ENCODE measurements around the gene FXYD6.
A peak's percentile ranks its signal among the peaks of the same experiment; 100 is the strongest.

The FXYD6 gene

DNA sequence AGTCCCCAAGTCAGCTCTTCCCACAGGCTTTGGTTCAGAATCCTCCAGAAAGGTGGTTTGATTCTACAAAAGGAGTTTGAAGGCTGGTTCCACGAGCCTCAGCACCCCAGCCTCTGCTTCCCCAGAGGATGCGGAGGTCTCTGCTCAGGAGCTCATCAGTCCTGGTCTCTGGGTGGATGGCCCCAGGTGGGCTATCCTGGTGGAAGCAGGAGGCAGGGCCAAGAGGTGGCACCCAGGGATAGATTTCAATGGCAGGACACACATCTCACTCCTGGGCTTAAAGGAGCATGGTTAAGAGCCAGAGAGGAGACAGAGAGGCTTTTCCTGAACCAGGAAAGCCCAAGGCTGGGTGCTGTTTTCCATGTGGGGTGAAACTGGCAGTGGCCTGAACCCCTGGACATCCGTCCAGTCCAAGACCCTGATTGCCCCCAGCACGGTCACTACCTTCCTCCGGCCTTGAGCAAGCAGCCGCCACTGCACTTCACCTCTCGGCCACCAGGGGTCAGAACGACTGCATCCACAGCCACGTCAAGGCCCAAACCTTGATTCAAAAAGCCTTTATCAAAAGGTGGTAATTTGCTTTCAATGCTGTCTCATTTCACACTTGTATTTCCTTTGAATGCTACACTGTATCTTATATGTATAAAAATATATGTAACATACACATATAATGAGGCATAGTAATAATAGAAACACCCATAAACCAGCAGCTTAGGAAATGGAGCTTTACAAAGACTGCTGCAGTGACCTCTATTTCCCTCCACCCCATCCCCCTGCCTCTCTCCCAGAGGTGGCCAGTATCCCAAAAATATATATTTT, 32.6 kb downstream of the FXYD6 start:
- Mint-ChIP-seq H3K4me3 (no peak overlapping the region), H3K27me3 (ENCODE audit: low read depth) (peaks cover 5% of the 10 kb centered on the region), H3K9me3 (no peaks in the 10 kb centered on the region), H3K4me1 (ENCODE audit: low read depth) (no peaks in the 10 kb centered on the region), H3K27ac (no peak overlapping the region), H3K36me3 (ENCODE audit: low read depth) (no peaks in the 10 kb centered on the region)
- peak; percentile 61 for DNase-seq (ENCODE audit: low spot score)

DNA sequence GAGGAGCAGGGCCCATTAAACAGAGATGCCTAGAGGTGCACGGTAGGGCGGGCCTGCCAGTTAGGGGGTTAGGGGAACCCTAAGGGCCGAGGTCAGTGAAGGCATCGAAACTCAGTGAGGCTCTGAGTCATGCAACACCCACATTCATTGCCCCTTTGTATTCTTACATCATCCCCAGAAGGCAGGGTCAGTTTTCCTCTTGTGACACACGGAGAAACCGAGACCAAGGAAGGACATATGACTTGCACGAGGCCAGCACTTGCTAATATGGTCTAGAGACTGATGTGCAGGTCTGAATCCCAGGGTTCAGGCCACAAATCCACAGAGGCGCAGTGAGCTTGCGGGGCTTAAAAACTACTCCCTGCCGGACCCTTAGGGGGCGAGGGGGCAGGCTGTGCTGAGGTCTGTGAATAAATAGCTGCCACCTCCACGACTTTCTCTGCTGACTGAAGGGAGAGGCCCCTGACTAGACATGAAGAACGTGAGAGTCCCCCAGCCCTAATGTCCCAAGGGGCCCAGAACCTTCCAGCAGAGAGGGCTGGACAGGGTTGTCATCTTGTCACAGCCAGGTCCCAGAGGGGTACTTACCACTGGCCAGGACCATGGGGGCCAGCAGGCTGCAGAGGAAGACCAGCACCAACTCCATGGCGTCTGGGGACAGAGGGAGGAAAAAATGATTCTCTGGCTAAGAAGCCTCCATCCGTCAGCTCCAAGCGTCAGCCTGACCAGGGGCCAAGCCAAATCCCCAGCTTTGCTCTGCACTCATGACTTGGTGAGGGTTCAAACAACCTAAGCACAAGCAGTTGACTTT, 34.1 kb downstream of the FXYD6 start:
- Mint-ChIP-seq H3K27ac (no peak overlapping the region), H3K36me3 (ENCODE audit: low read depth) (no peaks in the 10 kb centered on the region), H3K4me3 (no peak overlapping the region), H3K4me1 (ENCODE audit: low read depth) (no peaks in the 10 kb centered on the region), H3K9me3 (no peaks in the 10 kb centered on the region), H3K27me3 (ENCODE audit: low read depth) (peaks cover 14% of the 10 kb centered on the region)
- DNase-seq (ENCODE audit: low spot score) = no peak

DNA sequence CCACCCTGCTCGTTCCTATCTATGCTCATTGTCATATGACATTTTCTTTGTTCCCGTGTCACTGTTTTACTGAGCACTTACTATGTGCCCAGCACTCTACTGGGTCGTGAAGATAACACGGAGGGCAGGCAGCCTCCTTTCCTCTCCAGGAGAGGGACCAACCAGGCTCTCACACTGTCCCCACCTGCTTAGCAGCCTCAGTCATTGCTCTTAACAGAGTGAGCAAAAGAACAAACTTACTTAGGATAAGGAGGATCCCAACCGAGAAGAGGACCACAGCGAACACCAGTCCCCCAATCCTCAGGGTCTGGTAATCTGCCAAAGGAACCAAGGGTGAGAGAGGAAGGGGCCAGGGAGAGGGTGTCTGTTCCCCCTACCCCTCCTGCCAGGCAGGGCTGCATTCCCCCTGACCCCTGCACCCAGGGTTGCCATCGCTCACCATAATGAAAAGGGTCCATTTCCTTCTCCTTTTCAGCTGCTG, 34.9 kb downstream of the FXYD6 start:
- peaks cover 13% of the 10 kb centered on the region for H3K27me3 Mint-ChIP-seq (ENCODE audit: low read depth)
- no peak overlapping the region for H3K4me3 Mint-ChIP-seq
- H3K27ac Mint-ChIP-seq = no peak overlapping the region
- H3K9me3 Mint-ChIP-seq = no peaks in the 10 kb centered on the region
- H3K4me1 Mint-ChIP-seq (ENCODE audit: low read depth) = no peaks in the 10 kb centered on the region
- no peaks in the 10 kb centered on the region for H3K36me3 Mint-ChIP-seq (ENCODE audit: low read depth)
- DNase-seq (ENCODE audit: low spot score) = no peak

DNA sequence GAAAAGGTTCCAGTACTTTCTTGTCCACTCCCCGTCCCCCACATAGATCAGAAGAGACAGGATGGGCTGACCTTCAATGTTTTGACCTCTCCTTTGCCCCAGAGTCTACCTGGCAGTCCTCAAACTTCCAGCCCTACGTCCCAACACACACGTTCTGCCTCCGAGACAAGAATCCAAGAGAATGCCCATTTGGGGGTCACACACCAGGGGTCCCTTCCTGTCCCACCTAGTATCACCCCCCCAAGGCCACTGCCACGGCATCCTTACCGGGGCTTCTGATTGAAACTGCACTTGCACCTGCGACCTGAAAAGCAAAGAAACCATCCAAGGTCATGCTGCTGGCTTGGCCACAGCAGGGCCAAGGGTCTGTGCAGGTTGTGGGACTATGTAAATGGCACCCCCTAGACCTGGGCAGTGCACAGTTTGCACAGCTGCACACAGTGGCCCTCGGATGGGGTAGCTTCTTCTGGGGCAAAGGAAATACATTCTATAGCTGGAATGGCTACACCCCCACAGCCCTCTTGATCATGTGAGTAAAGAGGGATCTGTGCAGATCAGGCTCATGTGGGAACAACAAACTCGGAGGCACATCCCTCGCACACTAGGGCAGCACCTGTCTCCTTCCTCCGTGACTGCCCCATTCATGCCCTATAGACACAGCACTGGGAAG, 35.4 kb downstream of the FXYD6 start:
- H3K36me3 Mint-ChIP-seq (ENCODE audit: low read depth) = no peaks in the 10 kb centered on the region
- no peaks in the 10 kb centered on the region for H3K4me1 Mint-ChIP-seq (ENCODE audit: low read depth)
- H3K9me3 Mint-ChIP-seq = no peaks in the 10 kb centered on the region
- no peak overlapping the region for H3K4me3 Mint-ChIP-seq
- H3K27me3 Mint-ChIP-seq (ENCODE audit: low read depth) = peaks cover 14% of the 10 kb centered on the region
- no peak for DNase-seq (ENCODE audit: low spot score)
- no peak overlapping the region for H3K27ac Mint-ChIP-seq

DNA sequence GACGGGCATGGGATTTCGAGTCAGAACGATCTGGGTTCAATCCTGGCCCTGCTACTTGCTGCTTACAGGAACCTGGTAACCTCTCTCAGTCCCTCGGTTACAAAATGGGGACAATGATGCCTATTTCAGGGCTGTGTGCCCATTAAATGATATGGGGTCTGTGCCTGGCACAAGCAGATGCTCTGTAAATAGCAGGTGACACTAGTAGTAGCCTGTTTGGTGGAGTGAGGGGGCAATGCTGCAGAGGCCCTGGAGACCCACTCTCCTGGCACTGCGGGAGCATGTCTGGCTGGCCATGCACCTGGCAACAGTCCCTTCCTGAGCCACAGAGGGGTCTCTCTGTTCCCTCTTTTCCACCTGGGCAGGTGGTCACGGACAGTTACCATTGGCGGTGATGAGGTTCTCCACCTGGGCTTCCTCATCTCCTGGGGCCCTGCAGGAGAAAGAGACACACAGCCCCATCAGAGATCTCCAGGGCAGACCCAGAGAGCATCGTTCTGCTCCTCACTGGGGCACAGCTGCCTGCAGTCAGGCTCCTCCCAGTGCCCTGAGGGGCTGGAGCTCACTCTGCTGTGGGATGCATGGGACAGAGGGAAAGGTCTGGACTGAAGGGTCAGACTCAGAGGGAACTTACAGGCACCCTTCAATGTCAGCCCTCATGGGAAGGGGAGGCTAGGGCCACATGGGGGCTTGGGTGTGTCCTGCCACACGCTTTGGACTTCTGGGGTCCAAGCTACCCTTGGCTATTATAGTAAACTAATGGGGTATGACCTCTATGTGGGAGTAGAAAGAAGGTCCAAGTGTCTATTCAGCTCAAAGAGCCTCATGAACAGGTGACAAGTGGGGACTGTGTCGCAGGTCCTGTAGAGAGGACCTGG, 36.3 kb downstream of the FXYD6 start:
- H3K27me3 Mint-ChIP-seq (ENCODE audit: low read depth) = peaks cover 14% of the 10 kb centered on the region
- no peaks in the 10 kb centered on the region for H3K36me3 Mint-ChIP-seq (ENCODE audit: low read depth)
- no peak overlapping the region for H3K27ac Mint-ChIP-seq
- no peaks in the 10 kb centered on the region for H3K4me1 Mint-ChIP-seq (ENCODE audit: low read depth)
- DNase-seq (ENCODE audit: low spot score) = no peak
- H3K9me3 Mint-ChIP-seq = no peaks in the 10 kb centered on the region
- no peak overlapping the region for H3K4me3 Mint-ChIP-seq

DNA sequence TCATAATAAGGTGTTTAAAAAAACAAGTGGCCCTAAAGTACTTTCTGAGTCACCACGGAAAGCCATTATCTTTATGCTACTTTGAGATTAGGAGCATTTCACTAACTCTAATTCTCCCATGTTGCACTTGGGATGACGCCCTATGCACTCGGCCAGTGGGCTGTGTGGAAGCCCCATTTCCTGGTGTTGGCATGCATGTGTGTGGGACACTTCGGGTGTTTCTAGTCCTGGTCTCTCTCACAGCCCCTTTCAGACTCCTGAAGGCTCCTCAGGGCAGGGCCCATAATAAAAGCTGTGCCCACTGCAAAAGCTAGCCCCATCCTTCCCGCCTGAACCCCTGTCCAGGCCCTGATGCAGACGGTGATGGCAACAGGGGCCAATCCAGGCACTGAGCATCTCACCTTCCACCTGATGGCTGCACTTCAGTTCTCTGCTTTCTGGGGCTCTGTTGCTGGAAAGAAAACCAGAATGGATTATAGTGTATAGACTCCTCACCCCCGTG, 37.0 kb downstream of the FXYD6 start:
- no peak for DNase-seq (ENCODE audit: low spot score)
- Mint-ChIP-seq H3K27me3 (ENCODE audit: low read depth) (peaks cover 14% of the 10 kb centered on the region), H3K36me3 (ENCODE audit: low read depth) (no peaks in the 10 kb centered on the region), H3K4me1 (ENCODE audit: low read depth) (no peaks in the 10 kb centered on the region), H3K9me3 (no peaks in the 10 kb centered on the region), H3K4me3 (no peak overlapping the region), H3K27ac (no peak overlapping the region)

DNA sequence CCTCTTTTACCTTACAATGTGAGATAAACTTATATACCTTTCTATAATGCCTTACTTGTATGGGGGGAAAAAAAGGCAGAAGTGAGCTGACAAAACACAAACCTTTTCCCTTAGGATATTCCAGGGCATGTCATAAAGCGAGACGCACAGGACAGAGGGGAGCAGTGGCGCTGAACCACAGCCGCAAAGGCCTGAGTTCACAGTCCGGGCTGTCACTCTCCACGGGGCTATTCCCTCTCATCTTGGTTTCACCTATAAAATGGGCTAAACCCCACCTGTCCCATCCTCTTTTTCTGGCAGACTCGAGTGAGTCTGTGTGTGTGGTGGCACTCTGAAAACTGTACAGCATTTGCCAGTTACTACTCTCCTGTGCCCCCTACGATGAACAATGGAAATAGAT, 37.6 kb downstream of the FXYD6 start:
- H3K4me1 Mint-ChIP-seq (ENCODE audit: low read depth) = no peaks in the 10 kb centered on the region
- no peak for DNase-seq (ENCODE audit: low spot score)
- H3K27me3 Mint-ChIP-seq (ENCODE audit: low read depth) = peaks cover 14% of the 10 kb centered on the region
- no peaks in the 10 kb centered on the region for H3K9me3 Mint-ChIP-seq
- no peaks in the 10 kb centered on the region for H3K36me3 Mint-ChIP-seq (ENCODE audit: low read depth)
- H3K4me3 Mint-ChIP-seq = no peak overlapping the region
- H3K27ac Mint-ChIP-seq = no peak overlapping the region

DNA sequence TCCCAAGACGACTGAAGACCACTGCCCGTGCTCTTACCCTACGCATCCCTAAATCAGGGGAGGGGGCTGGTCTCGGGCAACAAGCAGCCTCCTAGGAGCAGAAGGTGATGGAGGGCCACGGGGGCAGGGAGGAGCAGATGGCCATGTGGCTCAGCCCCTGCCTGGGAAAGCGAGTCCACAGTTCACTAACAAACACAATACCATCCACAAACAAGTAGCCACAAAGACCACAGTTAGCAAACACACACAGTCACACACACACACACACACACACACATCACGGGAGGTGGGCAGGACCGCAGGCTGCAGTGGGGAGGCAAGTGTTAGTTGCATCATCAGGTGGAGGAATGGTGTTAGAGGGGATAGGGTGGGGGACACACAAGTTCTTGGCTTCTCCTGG, 38.7 kb downstream of the FXYD6 start:
- Mint-ChIP-seq H3K27me3 (ENCODE audit: low read depth) (peaks cover 14% of the 10 kb centered on the region), H3K4me1 (ENCODE audit: low read depth) (no peaks in the 10 kb centered on the region), H3K4me3 (no peak overlapping the region), H3K36me3 (ENCODE audit: low read depth) (no peaks in the 10 kb centered on the region), H3K27ac (no peak overlapping the region), H3K9me3 (no peaks in the 10 kb centered on the region)
- DNase-seq (ENCODE audit: low spot score) = no peak

DNA sequence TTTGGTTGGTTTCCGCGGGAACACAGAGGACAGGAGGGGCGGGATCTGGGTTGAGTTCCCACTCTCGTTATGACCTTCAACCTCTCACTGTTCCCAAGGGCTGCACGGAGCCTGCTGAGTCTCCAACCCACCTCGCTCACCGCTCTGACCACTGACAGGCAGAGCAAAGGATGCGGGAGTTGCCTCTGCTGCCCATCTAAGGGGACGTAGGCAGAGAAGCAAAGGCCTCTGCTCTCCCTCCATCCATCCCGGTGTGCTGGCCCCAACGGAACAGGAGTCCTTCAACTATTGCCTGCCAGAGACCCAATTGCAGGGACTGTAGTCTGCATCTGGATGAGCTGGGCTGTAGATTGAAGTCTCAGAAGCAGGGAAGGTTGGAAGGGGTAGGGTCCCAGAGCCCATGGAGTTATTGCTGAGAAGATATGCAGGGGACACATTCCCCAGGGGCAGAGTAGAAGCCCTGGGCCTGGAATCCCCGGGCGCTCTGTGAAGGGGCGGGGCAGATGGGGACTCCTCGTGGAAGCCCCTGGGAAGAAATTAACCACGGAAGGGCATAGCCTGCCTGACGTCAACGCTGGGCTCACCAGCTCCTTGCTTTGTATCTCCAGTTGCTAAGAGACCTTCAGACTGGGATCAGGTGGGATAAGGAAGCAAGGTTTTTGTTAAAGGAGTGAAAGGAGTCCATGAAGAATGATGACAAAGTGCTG, 39.2 kb downstream of the FXYD6 start:
- H3K4me1 Mint-ChIP-seq (ENCODE audit: low read depth) = no peaks in the 10 kb centered on the region

DNA sequence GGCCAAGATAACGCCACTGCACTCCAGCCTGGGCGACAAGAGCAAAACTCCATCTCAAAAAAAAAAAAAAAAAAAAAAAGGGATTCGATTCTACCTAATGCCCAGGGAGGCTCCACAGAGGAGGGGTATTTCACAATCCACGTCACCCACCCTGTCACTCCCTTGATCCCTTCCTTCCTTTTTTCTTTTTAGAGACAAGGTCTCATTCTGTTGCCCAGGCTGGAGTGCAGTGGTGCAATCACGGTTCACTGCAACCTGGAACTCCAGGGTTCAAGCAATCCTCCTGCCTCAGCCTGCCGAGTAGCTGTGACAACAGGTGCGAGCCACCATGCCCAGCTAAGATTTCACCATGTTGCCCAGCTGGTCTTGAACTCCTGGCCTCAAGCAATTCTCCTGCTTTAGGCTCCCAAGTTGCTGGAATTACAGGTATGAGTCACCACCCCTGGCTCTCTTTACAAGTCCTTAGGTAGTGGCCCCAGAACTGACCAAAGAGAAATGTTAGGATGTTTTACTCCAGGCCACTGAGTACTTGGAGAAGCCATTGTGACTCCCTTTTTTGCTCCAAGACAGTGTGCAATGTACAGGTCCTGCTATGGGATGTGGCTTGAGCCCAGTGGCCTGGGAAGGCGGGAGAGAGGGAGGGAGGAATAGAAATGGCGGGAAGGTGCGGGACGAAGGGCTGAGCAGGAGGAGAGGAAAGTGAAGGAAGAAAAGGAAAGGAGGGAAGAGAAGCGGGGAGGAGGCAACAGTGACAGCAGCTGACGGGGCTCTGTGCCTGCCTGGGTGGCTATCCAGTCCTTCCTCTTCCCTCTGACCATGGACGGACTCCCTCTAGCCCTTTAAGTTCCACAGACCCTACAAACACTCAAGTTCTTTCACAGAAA, 40.1 kb downstream of the FXYD6 start:
- H3K27ac Mint-ChIP-seq = no peak overlapping the region
- H3K4me3 Mint-ChIP-seq = no peak overlapping the region
- H3K9me3 Mint-ChIP-seq = no peaks in the 10 kb centered on the region
- H3K27me3 Mint-ChIP-seq (ENCODE audit: low read depth) = peaks cover 13% of the 10 kb centered on the region
- DNase-seq (ENCODE audit: low spot score) = no peak
- H3K36me3 Mint-ChIP-seq (ENCODE audit: low read depth) = no peaks in the 10 kb centered on the region
- no peaks in the 10 kb centered on the region for H3K4me1 Mint-ChIP-seq (ENCODE audit: low read depth)

More for the DNA sequence above, 39.2 kb downstream of the FXYD6 start:
- Mint-ChIP-seq H3K4me3 (no peak overlapping the region), H3K36me3 (ENCODE audit: low read depth) (no peaks in the 10 kb centered on the region), H3K27ac (no peak overlapping the region), H3K9me3 (no peaks in the 10 kb centered on the region), H3K27me3 (ENCODE audit: low read depth) (peaks cover 14% of the 10 kb centered on the region)
- DNase-seq (ENCODE audit: low spot score) = no peak

DNA sequence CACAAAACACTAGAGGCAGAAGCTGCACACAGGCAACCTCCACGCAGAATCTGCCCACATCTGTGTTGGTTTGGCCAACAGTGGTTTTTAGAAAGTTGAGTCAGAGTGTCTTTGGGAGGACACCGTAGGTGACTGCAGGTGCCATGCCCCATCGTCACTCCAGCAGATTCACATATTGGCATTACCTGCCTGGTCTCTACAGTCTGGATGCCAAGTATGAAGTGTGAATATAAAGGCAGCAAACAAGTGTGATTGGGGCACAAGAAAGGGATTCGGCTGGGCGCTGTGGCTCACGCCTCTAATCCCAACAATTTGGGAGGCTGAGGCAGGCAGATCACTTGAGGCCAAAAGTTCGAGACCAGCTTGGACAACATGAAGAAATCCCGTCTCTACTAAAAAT, 40.9 kb downstream of the FXYD6 start:
- Mint-ChIP-seq H3K4me1 (ENCODE audit: low read depth) (peaks cover 6% of the 10 kb centered on the region), H3K4me3 (no peak overlapping the region), H3K9me3 (no peaks in the 10 kb centered on the region), H3K27ac (no peak overlapping the region), H3K36me3 (ENCODE audit: low read depth) (no peaks in the 10 kb centered on the region), H3K27me3 (ENCODE audit: low read depth) (peaks cover 13% of the 10 kb centered on the region)
- no peak for DNase-seq (ENCODE audit: low spot score)

DNA sequence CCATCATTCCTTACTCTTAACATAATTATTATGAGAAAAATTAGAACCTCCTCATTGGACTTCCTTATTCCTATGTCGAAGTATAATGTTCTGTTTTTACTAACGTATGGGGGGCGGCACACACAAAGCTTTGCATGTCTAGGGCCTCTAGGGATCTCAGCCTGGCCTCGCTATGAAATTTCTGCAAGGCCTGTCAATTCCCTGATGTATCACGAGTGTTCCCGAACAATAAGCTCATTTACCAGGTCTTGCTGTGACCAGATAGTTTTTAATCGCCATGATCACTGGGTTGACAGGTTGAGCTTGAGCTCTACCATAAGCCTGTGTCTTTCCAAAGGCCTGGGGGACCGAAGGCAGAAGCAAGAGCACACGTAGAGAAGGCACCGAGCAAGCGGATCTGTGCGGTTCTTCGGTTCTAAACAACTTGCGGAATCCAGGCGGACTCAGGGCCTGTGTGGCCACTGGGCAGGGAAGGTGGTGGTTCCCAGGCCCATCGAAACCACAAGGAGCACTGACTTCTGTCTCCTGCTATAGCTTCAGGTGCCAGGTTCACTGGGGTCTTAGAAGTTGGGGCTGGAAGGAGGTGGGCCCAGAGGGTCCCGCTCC, 41.5 kb downstream of the FXYD6 start:
- Mint-ChIP-seq H3K4me1 (ENCODE audit: low read depth) (peaks cover 8% of the 10 kb centered on the region), H3K27ac (no peak overlapping the region), H3K27me3 (ENCODE audit: low read depth) (peaks cover 13% of the 10 kb centered on the region), H3K9me3 (no peaks in the 10 kb centered on the region), H3K36me3 (ENCODE audit: low read depth) (no peaks in the 10 kb centered on the region), H3K4me3 (no peak overlapping the region)
- no peak for DNase-seq (ENCODE audit: low spot score)
